ENCODE results near the gene SLC17A2. TPM values are rescaled to one million over a fixed set of nuclear protein-coding genes. Genes with fewer than 3 reads are reported as not detected.

The SLC17A2 gene
- total and polyA plus RNA-seq, 2 of the 13 experiments (the other 11 are each of a cell fraction or from before 2014, with no cell fraction given): 11.2 to 32.4 TPM

GRCh38 chr6:25907475-25908014 is 22.9 kb downstream of the SLC17A2 start (continued):
- TF ChIP-seq E2F2 (CRISPR knock-in tag; IDR thresholded peaks at IDR 0.05; ENCODE audit: borderline replicate concordance) (no peak), TBX3 (IDR thresholded peaks at IDR 0.05; ENCODE audit: borderline replicate concordance) (peak; percentile 53; the same call in 1 of the 2 replicates), SIX1 (CRISPR knock-in tag; IDR thresholded peaks at IDR 0.05; ENCODE audit: borderline replicate concordance) (peak; percentile 58; the same call in 1 of the 2 replicates), ZNF878 (CRISPR knock-in tag; IDR thresholded peaks at IDR 0.05) (peak; percentile 68; the same call in 1 of the 2 replicates), ZNF546 (CRISPR knock-in tag; conservative IDR thresholded peaks at IDR 0.05) (no peak), ZNF839 (CRISPR knock-in tag; IDR thresholded peaks at IDR 0.05; ENCODE audit: borderline replicate concordance) (no peak), HOXA9 (CRISPR knock-in tag; IDR thresholded peaks at IDR 0.05; ENCODE audit: borderline replicate concordance) (no peak), DPF2 (CRISPR knock-in tag; IDR thresholded peaks at IDR 0.05; ENCODE audit: borderline replicate concordance, low read depth) (peak; percentile 94), ESRRA (CRISPR knock-in tag; IDR thresholded peaks at IDR 0.05; ENCODE audit: low read depth) (0 out of 2 replicates have a peak, but pooled peaks have one; percentile 32), GATAD2A (CRISPR knock-in tag; IDR thresholded peaks at IDR 0.05) (peak; percentile 100), ZNF230 (CRISPR knock-in tag; IDR thresholded peaks at IDR 0.05) (no peak), AGO2 (optimal IDR thresholded peaks at IDR 0.05; ENCODE audit: low read depth, low read length) (no peak), NFIC (IDR thresholded peaks at IDR 0.05; ENCODE audit: low read length) (peak; percentile 93), YEATS4 (CRISPR knock-in tag; IDR thresholded peaks at IDR 0.05; ENCODE audit: borderline replicate concordance) (peak; percentile 43; the same call in 1 of the 2 replicates), RARA (CRISPR knock-in tag; IDR thresholded peaks at IDR 0.05) (peak; percentile 83), ZSCAN25 (CRISPR knock-in tag; IDR thresholded peaks at IDR 0.05) (peak; percentile 72), ZNF512B (CRISPR knock-in tag; IDR thresholded peaks at IDR 0.05; ENCODE audit: borderline replicate concordance) (no peak), ZNF205 (CRISPR knock-in tag; IDR thresholded peaks at IDR 0.05) (0 out of 2 replicates have a peak, but pooled peaks have one; percentile 12), HNRNPLL (IDR thresholded peaks at IDR 0.05; ENCODE audit: low read depth, low read length, poor library complexity, severe bottlenecking) (no peak), BORCS8-MEF2B (CRISPR knock-in tag; IDR thresholded peaks at IDR 0.05) (no peak)
- TF ChIP-seq, protein P1, sequence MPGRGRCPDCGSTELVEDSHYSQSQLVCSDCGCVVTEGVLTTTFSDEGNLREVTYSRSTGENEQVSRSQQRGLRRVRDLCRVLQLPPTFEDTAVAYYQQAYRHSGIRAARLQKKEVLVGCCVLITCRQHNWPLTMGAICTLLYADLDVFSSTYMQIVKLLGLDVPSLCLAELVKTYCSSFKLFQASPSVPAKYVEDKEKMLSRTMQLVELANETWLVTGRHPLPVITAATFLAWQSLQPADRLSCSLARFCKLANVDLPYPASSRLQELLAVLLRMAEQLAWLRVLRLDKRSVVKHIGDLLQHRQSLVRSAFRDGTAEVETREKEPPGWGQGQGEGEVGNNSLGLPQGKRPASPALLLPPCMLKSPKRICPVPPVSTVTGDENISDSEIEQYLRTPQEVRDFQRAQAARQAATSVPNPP (CRISPR knock-in tag; IDR thresholded peaks at IDR 0.05): 0 out of 2 replicates have a peak, but pooled peaks have one; percentile 2
- TF ChIP-seq, protein P2, sequence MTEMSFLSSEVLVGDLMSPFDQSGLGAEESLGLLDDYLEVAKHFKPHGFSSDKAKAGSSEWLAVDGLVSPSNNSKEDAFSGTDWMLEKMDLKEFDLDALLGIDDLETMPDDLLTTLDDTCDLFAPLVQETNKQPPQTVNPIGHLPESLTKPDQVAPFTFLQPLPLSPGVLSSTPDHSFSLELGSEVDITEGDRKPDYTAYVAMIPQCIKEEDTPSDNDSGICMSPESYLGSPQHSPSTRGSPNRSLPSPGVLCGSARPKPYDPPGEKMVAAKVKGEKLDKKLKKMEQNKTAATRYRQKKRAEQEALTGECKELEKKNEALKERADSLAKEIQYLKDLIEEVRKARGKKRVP (CRISPR knock-in tag; IDR thresholded peaks at IDR 0.05): peak in 1 of 2 experiments; percentile 99; a peak in 2 of 4 replicates
- TF ChIP-seq, protein P3, sequence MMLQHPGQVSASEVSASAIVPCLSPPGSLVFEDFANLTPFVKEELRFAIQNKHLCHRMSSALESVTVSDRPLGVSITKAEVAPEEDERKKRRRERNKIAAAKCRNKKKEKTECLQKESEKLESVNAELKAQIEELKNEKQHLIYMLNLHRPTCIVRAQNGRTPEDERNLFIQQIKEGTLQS (CRISPR knock-in tag; IDR thresholded peaks at IDR 0.05): no peak
- TF ChIP-seq, protein P4, sequence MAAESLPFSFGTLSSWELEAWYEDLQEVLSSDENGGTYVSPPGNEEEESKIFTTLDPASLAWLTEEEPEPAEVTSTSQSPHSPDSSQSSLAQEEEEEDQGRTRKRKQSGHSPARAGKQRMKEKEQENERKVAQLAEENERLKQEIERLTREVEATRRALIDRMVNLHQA (CRISPR knock-in tag; IDR thresholded peaks at IDR 0.05): no peak
